ENCODE results near the gene CNTN4. TPM values are rescaled to one million over a fixed set of nuclear protein-coding genes. Genes with fewer than 3 reads are reported as not detected.

The CNTN4 gene
- total RNA-seq, 6 donors from 2014 or later = 1.0 to 13.5 (median 6.3) TPM

DNA sequence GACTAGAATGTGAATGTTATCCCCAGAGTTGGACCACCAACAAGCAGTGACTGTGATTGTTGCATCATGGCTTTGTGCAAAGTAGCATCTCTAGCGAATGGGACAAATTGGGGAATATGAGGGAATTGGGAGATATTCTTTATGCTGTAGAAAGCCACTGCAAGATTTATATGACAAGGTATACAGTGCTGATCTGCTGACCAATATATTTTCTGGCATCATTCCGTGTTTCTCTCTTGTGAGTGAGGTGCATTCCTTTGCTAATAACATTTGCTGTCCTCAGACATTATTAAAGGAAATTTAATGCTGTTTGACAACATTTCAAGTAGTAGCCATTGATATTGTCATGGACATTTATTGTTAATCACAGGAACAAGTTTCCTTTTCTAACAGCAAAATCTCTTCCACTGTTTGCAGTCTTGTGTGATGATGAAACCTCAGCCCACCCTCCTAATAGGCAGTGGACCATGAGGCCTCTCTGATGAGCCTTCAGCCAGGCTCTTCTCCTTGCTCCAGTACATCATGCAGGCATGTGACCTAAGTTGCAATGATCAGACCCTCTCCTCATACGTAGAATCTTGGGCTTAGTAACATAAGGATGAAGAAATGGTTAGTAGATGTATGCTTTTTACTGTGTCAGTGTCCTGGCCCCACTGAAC is 16.1 kb downstream of the CNTN4 start:
- ATAC-seq (ENCODE audit: low FRiP score in 2 of 2) = no peak
- DNase-seq = no peak
- H3K27ac ChIP-seq = no peak overlapping the region
- no peaks in the 10 kb centered on the region for H3K36me3 ChIP-seq
- no peaks in the 10 kb centered on the region for H3K9me3 ChIP-seq
- H3K4me1 ChIP-seq = no peaks in the 10 kb centered on the region
- no peaks in the 10 kb centered on the region for H3K27me3 ChIP-seq
- TF ChIP-seq EP300 (IDR thresholded peaks at IDR 0.05) (no peak), POLR2AphosphoS5 (IDR thresholded peaks at IDR 0.05) (no peak)
- WGBS, 2 donors = 84 to 88% methylated on average over 3 of the region's 3 CpGs
- H3K4me3 ChIP-seq = no peak overlapping the region

DNA sequence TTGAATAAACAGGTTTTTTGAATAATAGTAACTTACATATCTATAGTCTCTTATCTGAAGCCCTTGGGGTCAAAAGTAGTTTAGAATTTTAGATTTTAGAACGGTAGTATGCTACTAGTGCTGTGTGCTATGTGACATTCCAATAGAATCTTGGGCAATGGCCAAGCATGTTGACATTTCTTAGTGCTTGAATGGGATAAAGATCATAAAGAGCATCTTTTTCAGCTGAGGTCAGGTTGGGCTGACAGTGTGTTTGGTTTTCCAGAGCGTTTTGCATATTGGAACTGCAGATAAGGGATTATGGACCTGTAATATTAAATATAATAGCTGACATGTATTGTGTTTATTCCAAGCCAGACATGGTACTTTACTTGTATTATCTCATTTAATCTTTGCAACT is 32.1 kb downstream of the CNTN4 start:
- TF ChIP-seq EP300 (IDR thresholded peaks at IDR 0.05) = no peak
- TF ChIP-seq POLR2AphosphoS5 (IDR thresholded peaks at IDR 0.05) = no peak
- TF ChIP-seq, protein P1, sequence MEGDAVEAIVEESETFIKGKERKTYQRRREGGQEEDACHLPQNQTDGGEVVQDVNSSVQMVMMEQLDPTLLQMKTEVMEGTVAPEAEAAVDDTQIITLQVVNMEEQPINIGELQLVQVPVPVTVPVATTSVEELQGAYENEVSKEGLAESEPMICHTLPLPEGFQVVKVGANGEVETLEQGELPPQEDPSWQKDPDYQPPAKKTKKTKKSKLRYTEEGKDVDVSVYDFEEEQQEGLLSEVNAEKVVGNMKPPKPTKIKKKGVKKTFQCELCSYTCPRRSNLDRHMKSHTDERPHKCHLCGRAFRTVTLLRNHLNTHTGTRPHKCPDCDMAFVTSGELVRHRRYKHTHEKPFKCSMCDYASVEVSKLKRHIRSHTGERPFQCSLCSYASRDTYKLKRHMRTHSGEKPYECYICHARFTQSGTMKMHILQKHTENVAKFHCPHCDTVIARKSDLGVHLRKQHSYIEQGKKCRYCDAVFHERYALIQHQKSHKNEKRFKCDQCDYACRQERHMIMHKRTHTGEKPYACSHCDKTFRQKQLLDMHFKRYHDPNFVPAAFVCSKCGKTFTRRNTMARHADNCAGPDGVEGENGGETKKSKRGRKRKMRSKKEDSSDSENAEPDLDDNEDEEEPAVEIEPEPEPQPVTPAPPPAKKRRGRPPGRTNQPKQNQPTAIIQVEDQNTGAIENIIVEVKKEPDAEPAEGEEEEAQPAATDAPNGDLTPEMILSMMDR (IDR thresholded peaks at IDR 0.05) = no peak
- no peak for TF ChIP-seq POLR2A (IDR thresholded peaks at IDR 0.05)
- DNase-seq (no peak), ATAC-seq (ENCODE audit: low FRiP score in 2 of 2) (no peak)
- no peaks in the 10 kb centered on the region for H3K4me1 ChIP-seq
- no peaks in the 10 kb centered on the region for H3K36me3 ChIP-seq
- H3K27ac ChIP-seq = no peak overlapping the region
- H3K9me3 ChIP-seq = no peaks in the 10 kb centered on the region
- no peaks in the 10 kb centered on the region for H3K27me3 ChIP-seq
- H3K4me3 ChIP-seq = no peak overlapping the region
- WGBS, 2 donors = 36 to 41% methylated on average over 2 of the region's 2 CpGs

DNA sequence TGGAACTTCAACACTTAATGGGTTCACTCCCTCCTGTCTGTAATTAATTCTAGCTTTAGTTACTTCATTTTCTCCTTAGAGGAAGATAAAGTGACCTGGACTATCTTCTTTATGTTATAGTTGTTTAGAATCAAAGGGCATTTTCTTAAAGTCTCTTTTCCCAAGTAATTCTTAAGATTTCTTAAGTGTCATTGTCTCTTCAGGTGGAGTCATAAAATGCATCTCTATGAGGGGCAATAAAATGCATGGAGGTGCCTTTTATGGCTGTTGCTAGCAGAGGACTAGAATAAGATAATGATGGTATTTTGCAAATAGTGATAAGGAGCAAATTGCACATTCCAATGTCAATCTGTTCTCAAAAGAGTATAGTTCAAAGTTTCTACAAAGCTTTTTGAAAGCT is 34.5 kb downstream of the CNTN4 start:
- no peak for DNase-seq

DNA sequence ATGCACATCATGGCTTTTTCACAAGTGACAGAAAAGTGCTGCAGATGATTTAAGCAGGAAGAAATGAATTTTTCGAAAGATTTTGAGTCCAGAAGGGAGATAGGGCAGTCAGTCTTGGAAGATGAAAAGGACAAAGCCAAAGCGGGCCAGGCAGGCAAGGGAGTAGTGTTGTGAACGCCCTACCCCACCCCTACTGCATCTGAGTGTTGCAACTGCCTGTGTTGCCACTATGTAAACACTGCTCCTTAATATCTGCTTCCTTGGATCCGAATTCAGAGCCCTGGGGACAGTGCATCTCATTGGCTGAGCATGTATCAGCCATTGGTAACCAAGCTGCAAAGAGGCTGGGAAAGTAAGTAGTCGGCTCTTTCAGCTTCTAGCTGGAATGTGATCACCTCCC is 39.0 kb downstream of the CNTN4 start:
- Histone ChIP-seq H3K9me3 (no peaks in the 10 kb centered on the region), H3K4me3 (no peak overlapping the region), H3K27ac (no peak overlapping the region), H3K36me3 (no peaks in the 10 kb centered on the region), H3K4me1 (no peaks in the 10 kb centered on the region), H3K27me3 (no peaks in the 10 kb centered on the region)
- DNase-seq = no peak
- TF ChIP-seq POLR2AphosphoS5 (IDR thresholded peaks at IDR 0.05) (no peak), POLR2A (IDR thresholded peaks at IDR 0.05) (no peak), EP300 (IDR thresholded peaks at IDR 0.05) (no peak)
- TF ChIP-seq, protein P1 (IDR thresholded peaks at IDR 0.05) = no peak
- WGBS, 2 donors = 67 to 74% methylated on average over 5 of the region's 5 CpGs
- ATAC-seq (ENCODE audit: low FRiP score in 2 of 2) = peak in 1 of 2 donors; percentile 86

More for the DNA sequence above, 34.5 kb downstream of the CNTN4 start:
- ATAC-seq (ENCODE audit: low FRiP score in 2 of 2) = no peak
- Histone ChIP-seq H3K27ac (no peak overlapping the region), H3K4me1 (no peaks in the 10 kb centered on the region), H3K27me3 (no peaks in the 10 kb centered on the region), H3K4me3 (no peak overlapping the region), H3K9me3 (no peaks in the 10 kb centered on the region), H3K36me3 (no peaks in the 10 kb centered on the region)
- TF ChIP-seq POLR2A (IDR thresholded peaks at IDR 0.05) (no peak), POLR2AphosphoS5 (IDR thresholded peaks at IDR 0.05) (no peak), EP300 (IDR thresholded peaks at IDR 0.05) (no peak)
- TF ChIP-seq, protein P1 (IDR thresholded peaks at IDR 0.05) = no peak

DNA sequence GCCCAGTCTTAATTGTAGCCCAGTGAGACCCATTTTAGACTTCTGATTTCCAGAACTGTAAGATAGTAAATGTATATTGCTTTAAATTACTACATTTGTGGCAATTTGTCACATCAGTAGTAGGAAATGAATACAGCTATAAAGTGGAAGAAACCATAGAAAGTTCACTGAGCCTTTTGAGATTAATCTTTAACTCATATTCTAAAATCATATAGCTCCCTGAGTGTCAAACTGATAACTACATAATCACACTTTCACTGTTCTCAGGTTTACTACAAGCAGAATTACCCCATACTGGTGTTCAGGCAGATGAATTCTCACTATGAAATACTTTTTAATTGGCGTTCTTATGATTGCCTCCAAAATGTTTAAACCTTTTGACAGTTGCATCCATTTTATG is 42.8 kb downstream of the CNTN4 start:
- H3K27me3 ChIP-seq = no peaks in the 10 kb centered on the region
- H3K9me3 ChIP-seq = no peaks in the 10 kb centered on the region
- no peak overlapping the region for H3K4me3 ChIP-seq
- 78 to 83% methylated on average over 1 of the region's 1 CpG for WGBS, 2 donors
- no peak overlapping the region for H3K27ac ChIP-seq
- no peaks in the 10 kb centered on the region for H3K36me3 ChIP-seq
- no peaks in the 10 kb centered on the region for H3K4me1 ChIP-seq
- DNase-seq = no peak
- ATAC-seq (ENCODE audit: low FRiP score in 2 of 2) = no peak
- TF ChIP-seq POLR2A (IDR thresholded peaks at IDR 0.05) (no peak), POLR2AphosphoS5 (IDR thresholded peaks at IDR 0.05) (no peak), EP300 (IDR thresholded peaks at IDR 0.05) (no peak)
- TF ChIP-seq, protein P1 (IDR thresholded peaks at IDR 0.05) = no peak

Data from upper lobe of left lung (tissue), 6 donors.